PC-9 (cell line): ENCODE results near the gene UFD1. TPM values are rescaled to one million over a fixed set of nuclear protein-coding genes. Genes with fewer than 3 reads are reported as not detected.

Source experiments
- BruUV-seq: library from RNA; stranded (reverse); fragments of 400-500 nt; replicated peaks from 2 replicates; lab custom pipeline; 2021; lab: Mats Ljungman, UMichigan
- CTCF ChIA-PET: fragments of 300-600 bp; sonication (Branson Sonifier 250); formaldehyde crosslinking; loops from one replicate; lab custom pipeline; 2022; ENCODE audit warnings: antibody characterized with exemption; lab: Charles Lee
- POLR2A ChIA-PET: fragments of 300-600 bp; sonication (Branson Sonifier 250); formaldehyde crosslinking; loops from one replicate; lab custom pipeline; 2022; ENCODE audit warnings: antibody characterized with exemption; ENCODE audit not compliant: unreplicated experiment; lab: Charles Lee
- DNase-seq, 2 experiments: peaks; one replicate each; pipeline versions ENCODE4 v3.0.0 to v3.0.0-alpha.2; 2015 to 2022; ENCODE audit warnings: mixed read lengths in 1 of 2
- H2AFZ ChIP-seq: fragments of 200-600 bp; sonication (generic); 2 replicates; pipeline ENCODE4 v1.8.1; 2017; ENCODE audit warnings: antibody characterized with exemption
- H3F3A ChIP-seq: fragments of 200-600 bp; sonication (generic); 2 replicates; pipeline ENCODE4 v1.8.1; 2017; ENCODE audit warnings: antibody characterized with exemption, mild to moderate bottlenecking, low read depth; ENCODE audit not compliant: insufficient read depth
- H3K27ac ChIP-seq: fragments of 200-600 bp; sonication (generic); 2 replicates; pipeline ENCODE4 v1.6.1; 2016; ENCODE audit warnings: mixed run types
- H3K27me3 ChIP-seq: fragments of 200-600 bp; sonication (generic); 2 replicates; pipeline ENCODE4 v1.6.1; 2016; ENCODE audit warnings: low read depth, mixed run types; ENCODE audit not compliant: insufficient read depth
- H3K36me3 ChIP-seq: fragments of 200-600 bp; sonication (generic); 2 replicates; pipeline ENCODE4 v1.6.1; 2016; ENCODE audit warnings: low read depth, mixed run types
- H3K4me1 ChIP-seq: fragments of 200-600 bp; sonication (generic); replicated peaks from 2 replicates; pipeline ENCODE4 v1.6.1; 2016; ENCODE audit warnings: mixed run types; ENCODE audit not compliant: insufficient read depth
- H3K4me2 ChIP-seq: fragments of 200-600 bp; sonication (generic); 2 replicates; pipeline ENCODE4 v1.6.1; 2017; ENCODE audit warnings: mixed run types
- H3K4me3 ChIP-seq: fragments of 200-600 bp; sonication (generic); 2 replicates; pipeline ENCODE4 v1.6.1; 2016; ENCODE audit warnings: mixed run types
- H3K79me2 ChIP-seq: fragments of 200-600 bp; sonication (generic); 2 replicates; pipeline ENCODE4 v1.6.1; 2017; ENCODE audit warnings: low read depth, mixed run types
- H3K9me2 ChIP-seq: fragments of 200-600 bp; sonication (generic); 2 replicates; pipeline ENCODE4 v1.8.1; 2017; ENCODE audit warnings: mild to moderate bottlenecking; ENCODE audit not compliant: insufficient read depth
- H3K9me3 ChIP-seq: fragments of 200-600 bp; sonication (generic); 2 replicates; pipeline ENCODE4 v1.8.1; 2016; ENCODE audit warnings: low read depth; ENCODE audit not compliant: insufficient read depth
- H4K20me1 ChIP-seq: fragments of 200-600 bp; sonication (generic); 2 replicates; pipeline ENCODE4 v1.8.1; 2017; ENCODE audit not compliant: insufficient read depth
- EZH2 ChIP-seq: fragments of 200-600 bp; sonication (generic); IDR thresholded peaks from 2 replicates; pipeline ENCODE4 v1.8.0; 2017; ENCODE audit warnings: antibody characterized with exemption, low read depth
- intact Hi-C: fragments of 100-400 bp; cut with micrococcal nuclease; formaldehyde crosslinking; loops from one replicate; pipeline ENCODE4 v1.10.0; 2022; ENCODE audit not compliant: unreplicated experiment
- total RNA-seq: library from RNA; stranded (reverse); gene quantifications from 2 replicates; pipeline ENCODE4 v1.2.3, GENCODE V29; 2021
- TF ChIP-seq, protein P1 (sequence below): fragments of 200-600 bp; sonication (generic); conservative IDR thresholded peaks from 2 replicates; pipeline ENCODE4 v1.6.1; 2017; ENCODE audit warnings: mixed run types, antibody characterized with exemption, mild to moderate bottlenecking, moderate library complexity

The UFD1 gene
- total RNA-seq, 1 experiment from 2014 or later = 66.9 TPM

DNA sequence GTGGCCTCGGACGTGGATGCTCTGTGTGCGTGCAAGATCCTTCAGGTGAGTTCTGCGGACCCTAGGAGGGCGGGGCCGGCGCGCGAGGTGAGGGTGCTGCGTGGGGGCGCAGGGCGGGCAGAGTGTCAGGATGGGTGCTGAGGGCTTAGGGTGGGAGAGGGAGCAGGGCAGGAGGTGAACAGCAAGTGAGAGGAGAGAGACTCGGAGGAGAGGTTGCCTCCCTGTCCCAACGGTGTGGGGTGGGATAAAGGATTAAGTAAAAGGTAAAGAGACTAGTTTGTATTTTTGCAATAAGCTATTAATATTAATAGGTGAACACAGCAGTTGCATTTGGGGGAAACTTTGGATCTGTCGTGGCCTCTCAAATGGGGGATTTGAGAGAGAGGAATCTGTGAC lies 1.2 kb upstream of the UFD1 start:
- no peak for TF ChIP-seq EZH2
- TF ChIP-seq, protein P1, sequence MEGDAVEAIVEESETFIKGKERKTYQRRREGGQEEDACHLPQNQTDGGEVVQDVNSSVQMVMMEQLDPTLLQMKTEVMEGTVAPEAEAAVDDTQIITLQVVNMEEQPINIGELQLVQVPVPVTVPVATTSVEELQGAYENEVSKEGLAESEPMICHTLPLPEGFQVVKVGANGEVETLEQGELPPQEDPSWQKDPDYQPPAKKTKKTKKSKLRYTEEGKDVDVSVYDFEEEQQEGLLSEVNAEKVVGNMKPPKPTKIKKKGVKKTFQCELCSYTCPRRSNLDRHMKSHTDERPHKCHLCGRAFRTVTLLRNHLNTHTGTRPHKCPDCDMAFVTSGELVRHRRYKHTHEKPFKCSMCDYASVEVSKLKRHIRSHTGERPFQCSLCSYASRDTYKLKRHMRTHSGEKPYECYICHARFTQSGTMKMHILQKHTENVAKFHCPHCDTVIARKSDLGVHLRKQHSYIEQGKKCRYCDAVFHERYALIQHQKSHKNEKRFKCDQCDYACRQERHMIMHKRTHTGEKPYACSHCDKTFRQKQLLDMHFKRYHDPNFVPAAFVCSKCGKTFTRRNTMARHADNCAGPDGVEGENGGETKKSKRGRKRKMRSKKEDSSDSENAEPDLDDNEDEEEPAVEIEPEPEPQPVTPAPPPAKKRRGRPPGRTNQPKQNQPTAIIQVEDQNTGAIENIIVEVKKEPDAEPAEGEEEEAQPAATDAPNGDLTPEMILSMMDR = no peak
- H2AFZ ChIP-seq = peak overlapping the region; percentile 92
- H3K4me2 ChIP-seq = peak overlapping the region; percentile 83
- no peaks in the 10 kb centered on the region for H3K9me2 ChIP-seq
- POLR2A ChIA-PET = interaction anchor here (0.6 kb wide), 2 partner anchors 369 to 551 kb away, joined by 3 to 5 read pairs; no protein-coding TSS in a partner anchor
- no peak for DNase-seq
- no peaks in the 10 kb centered on the region for H3K36me3 ChIP-seq
- intact Hi-C loops = no loop called here
- no TSS peak for BruUV-seq
- no peaks in the 10 kb centered on the region for H3F3A ChIP-seq
- H3K27me3 ChIP-seq = no peaks in the 10 kb centered on the region
- H3K27ac ChIP-seq = no peak overlapping the region
- peaks cover 46% of the 10 kb centered on the region for H3K79me2 ChIP-seq
- H3K4me3 ChIP-seq = peak overlapping the region; percentile 75
- H4K20me1 ChIP-seq = peaks cover 22% of the 10 kb centered on the region
- CTCF ChIA-PET = interaction anchor here (0.6 kb wide), 1 partner anchor 570 kb away, joined by 4 read pairs; no protein-coding TSS in a partner anchor
- H3K9me3 ChIP-seq = no peaks in the 10 kb centered on the region
- peaks cover 15% of the 10 kb centered on the region for H3K4me1 ChIP-seq

DNA sequence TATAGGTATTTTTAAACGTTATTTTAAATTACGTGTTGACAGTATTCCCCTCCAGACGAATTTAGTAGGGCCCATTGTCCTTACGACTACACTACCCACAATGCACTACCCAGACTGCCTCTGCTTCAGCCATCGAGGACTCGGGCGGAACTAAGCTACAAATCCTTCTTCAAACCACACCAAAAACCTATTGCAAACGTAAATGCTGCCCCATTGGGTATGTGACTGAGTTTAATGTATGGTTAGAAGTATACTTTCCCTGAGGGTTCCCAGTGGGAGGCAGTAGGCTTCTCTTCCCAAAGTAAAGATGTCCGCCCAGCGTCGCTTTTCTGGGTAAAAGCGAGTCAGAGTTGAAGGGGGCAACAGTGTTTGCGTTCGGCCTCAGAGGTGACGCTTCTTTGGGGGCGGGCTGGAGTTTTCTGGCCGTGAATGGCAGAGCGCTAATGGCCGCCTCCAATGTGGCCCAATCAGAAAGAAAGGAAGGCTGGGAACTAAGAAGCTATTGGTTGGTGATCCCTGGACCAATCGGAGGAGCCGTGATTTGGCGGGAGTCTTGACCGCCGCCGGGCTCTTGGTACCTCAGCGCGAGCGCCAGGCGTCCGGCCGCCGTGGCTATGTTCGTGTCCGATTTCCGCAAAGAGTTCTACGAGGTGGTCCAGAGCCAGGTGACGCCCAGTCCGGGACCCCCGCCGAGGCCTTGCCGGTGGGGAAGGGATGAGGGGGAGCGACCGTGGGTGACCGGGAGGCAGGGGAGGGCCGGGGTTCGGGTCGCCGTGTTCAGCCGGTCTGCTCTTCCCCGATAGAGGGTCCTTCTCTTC lies 571 bp upstream of the UFD1 start, which contains the start of gene CDC45:
Gene CDC45 (plus strand): TSS at position 566 of the 818 bp plus-strand sequence. CDS start 49 bp downstream, at position 615.
- H3K79me2 ChIP-seq = peaks cover 48% of the 10 kb centered on the region
- H3K27ac ChIP-seq = peak within 1 kb of the TSS; percentile 92
- DNase-seq = peak; percentile 89 to 91
- peak within 1 kb of the TSS; percentile 96 for H3K4me2 ChIP-seq
- no TSS peak for BruUV-seq
- POLR2A ChIA-PET = interaction anchor here (0.5 to 0.7 kb wide), 6 partner anchors 27 to 1409 kb away, joined by 3 to 5 read pairs (median 3); no protein-coding TSS in a partner anchor
- peaks cover 22% of the 10 kb centered on the region for H4K20me1 ChIP-seq
- peak within 1 kb of the TSS; percentile 92 for H2AFZ ChIP-seq
- H3K9me2 ChIP-seq = no peaks in the 10 kb centered on the region
- no peaks in the 10 kb centered on the region for H3K27me3 ChIP-seq
- H3F3A ChIP-seq = no peaks in the 10 kb centered on the region
- peaks cover 15% of the 10 kb centered on the region for H3K4me1 ChIP-seq
- CTCF ChIA-PET = interaction anchor here (0.6 to 0.7 kb wide), 2 partner anchors 137 to 570 kb away, joined by 3 to 4 read pairs; no protein-coding TSS in a partner anchor
- no peaks in the 10 kb centered on the region for H3K36me3 ChIP-seq
- no peaks in the 10 kb centered on the region for H3K9me3 ChIP-seq
- TF ChIP-seq, protein P1 = no peak
- TF ChIP-seq EZH2 = no peak
- peak within 1 kb of the TSS; percentile 75 for H3K4me3 ChIP-seq
- intact Hi-C loops = loop anchor here (2.0 to 10.0 kb wide), 3 partner anchors 153 to 301 kb away; partner anchors contain the start of genes CLTCL1 and SLC25A1

DNA sequence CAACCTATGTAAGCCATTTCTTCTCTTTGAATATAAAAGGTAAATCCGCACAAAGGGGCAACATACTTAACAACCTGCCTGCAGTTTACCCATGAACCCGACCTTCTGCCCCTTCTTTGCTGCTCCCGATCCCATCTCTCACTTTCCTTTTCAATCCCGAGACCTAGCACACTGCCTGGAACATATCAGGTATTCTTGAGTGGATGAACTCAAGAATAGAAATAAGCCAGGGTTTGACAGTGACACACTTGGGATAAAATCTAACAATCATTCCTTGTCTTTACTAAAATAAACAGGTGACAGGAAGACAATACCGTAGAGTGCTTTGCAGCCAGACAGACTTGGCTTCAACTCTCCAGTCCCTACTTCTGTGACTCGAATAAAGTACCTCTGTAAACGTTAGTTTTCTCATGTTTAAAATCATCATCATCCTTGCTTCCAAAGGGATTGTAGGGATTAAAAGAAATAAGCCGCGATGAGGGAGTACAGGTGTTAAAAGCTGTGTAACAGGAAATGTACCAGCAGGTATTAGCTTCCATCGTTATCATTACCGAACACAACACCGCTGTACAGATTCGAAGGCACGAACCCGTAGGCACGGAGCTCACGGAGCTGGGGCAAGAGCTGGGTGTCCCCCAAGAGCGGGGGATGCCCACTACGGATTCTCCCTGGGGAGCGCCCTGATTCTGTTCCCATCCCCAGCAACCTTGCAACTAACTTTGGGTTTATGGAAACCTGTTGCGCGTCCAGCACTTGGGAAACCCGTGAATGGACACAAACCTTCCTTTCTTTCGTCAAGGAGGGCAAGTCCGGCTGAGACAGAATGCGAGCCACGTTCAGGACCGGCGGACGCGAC lies 720 bp downstream of the UFD1 start:
- intact Hi-C loops = loop anchor here (2.0 to 10.0 kb wide), 3 partner anchors 154 to 299 kb away; partner anchors contain the start of genes CLTCL1 and SLC25A1
- H3F3A ChIP-seq = no peaks in the 10 kb centered on the region
- H3K4me1 ChIP-seq = peaks cover 15% of the 10 kb centered on the region
- H3K36me3 ChIP-seq = no peaks in the 10 kb centered on the region
- TSS peak; percentile 48 for BruUV-seq
- H3K27me3 ChIP-seq = no peaks in the 10 kb centered on the region
- no peaks in the 10 kb centered on the region for H3K9me2 ChIP-seq
- H2AFZ ChIP-seq = peak overlapping the region; percentile 86
- peak overlapping the region; percentile 92 for H3K27ac ChIP-seq
- peaks cover 48% of the 10 kb centered on the region for H3K79me2 ChIP-seq
- TF ChIP-seq, protein P1 = no peak
- no peak for TF ChIP-seq EZH2
- no peaks in the 10 kb centered on the region for H3K9me3 ChIP-seq
- CTCF ChIA-PET = interaction anchor here (0.5 to 1.5 kb wide), 3 partner anchors 334 to 1585 kb away, joined by 3 to 16 read pairs (median 4); partner anchors contain the start of gene ESS2
- peak overlapping the region; percentile 75 for H3K4me3 ChIP-seq
- peaks cover 24% of the 10 kb centered on the region for H4K20me1 ChIP-seq
- POLR2A ChIA-PET = interaction anchor here (0.7 kb wide), 1 partner anchor 293 kb away, joined by 5 read pairs; no protein-coding TSS in a partner anchor
- no peak for DNase-seq
- H3K4me2 ChIP-seq = peak overlapping the region; percentile 96
